Raji (cell line): Measurements from ENCODE around the gene HNRNPLL.

Experiments
- POLR2A ChIP-seq: IDR thresholded peaks from 2 replicates; pipeline ENCODE4 v1.6.1; 2011; ENCODE audit warnings: low read depth, low read length, control low read depth; ENCODE audit not compliant: insufficient read depth

The HNRNPLL gene

DNA sequence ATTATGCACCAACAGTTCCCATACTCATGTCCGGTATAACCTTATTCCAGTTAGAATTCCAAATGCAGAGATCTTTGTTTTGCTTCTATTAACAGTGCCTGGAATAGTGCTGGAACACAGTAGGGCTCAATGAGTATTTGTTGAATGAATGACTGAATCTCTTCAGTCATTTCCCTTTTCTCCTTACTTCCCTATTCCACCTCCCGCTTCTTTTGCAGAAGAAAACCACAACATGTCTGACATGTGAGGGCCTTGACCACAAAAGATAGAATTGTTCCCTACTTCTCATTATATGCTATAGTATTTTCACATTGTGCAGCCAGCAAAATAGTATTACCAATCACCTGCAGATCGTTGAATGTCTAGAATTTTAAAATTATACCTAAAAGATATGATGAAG, 19.5 kb upstream of the HNRNPLL start:
- TF ChIP-seq POLR2A, result no peak

DNA sequence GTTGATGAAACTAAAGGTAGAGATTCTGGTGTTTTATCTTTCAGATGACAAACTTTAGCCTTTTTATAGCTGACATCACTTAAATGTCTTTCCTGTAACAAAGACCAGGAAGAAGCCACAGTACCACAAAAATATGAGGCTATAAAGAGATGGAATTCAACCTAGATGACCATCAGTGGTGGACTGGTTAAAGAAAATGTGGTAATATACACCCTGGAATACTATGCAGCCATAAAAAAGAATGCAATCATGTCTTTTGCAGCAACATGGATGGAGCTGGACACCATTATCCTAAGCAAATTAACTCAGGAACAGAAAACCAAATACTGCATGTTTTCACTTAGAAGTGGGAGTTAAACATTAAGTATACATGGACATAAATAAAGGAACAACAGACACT, 18.3 kb upstream of the HNRNPLL start:
- TF ChIP-seq POLR2A, result no peak

DNA sequence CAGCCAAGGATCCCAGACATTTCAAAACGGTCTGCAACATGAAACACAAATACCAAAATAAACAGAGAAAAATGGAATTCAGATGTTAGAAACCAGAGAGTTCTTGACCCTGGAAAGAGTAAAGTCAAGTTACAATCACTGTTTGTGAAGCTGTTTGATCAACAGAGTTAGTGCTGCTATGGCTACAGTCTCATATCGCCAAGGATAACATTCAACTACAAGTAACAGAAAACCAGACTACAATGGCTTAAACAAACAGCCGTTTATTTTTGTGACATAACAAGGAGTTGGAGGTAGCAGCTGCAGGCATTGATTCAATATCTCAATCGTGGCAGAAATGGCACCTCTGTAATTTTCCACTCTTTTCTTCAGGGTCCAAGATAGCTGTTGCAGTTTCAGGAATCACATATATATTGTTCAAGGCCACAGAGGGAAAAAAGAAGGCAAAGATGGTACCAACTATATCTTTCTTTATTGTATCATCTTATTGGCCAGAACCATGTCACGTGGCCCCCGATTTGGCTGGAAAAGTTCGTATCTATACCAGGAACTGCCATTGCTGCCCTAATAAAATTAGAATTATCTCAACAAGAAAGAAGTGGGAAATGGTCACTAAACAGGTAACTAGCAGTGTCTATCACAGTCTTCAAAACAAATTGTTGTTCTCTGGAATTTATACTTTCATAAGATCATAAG, 17.7 kb upstream of the HNRNPLL start:
- TF ChIP-seq POLR2A, result no peak

DNA sequence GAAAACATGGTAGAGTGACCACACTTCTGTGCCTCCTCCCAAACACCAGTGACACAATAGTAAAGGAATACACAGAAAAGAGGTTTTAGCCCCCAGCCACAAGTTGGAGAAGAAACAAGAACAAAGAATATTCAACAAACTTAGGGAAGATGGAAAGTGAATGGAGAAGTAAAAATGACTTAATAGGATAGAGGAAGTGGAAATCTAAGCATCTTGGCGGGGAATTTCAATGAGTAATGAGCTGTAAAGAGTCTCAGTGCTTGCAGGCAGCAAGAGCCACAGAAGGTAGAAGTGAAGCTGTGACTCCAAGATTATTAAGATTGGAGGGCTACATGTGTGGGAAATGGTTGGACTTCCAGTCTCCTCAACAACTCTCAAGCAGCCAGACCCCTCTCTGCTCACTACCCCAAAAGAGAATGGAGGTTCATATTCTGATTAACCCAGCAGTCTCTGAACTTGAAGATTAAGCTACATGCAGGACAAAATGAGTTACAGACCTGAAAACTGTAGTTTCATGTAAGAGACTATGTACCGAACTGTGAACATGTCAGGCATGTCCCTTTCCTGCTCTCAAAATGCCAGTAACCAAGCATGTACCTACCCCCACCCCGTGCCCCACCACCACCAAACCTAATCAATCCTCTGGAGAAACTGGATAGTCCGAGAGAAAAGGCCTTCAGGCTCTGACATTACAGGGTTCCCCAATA, 16.9 kb upstream of the HNRNPLL start:
- no peak for TF ChIP-seq POLR2A

DNA sequence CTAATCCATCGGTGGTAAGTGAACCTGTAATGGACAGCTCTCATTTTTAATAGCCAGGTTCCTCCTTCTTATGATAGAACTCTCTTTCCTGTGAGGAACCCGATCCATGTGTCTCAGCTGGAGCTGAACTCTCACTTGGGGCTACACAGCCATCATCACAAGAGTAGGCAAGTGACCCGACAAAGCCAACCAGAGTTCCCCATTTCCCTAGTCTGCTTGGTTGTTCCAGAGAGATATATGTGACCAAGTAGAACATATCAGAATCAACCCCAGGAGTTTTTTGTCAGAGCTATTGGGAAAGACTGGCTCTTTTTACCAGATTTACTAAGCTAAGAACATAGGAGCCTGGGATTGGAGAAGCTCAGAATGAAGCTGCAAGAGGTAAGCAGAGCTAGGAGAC, 14.6 kb upstream of the HNRNPLL start:
- no peak for TF ChIP-seq POLR2A

DNA sequence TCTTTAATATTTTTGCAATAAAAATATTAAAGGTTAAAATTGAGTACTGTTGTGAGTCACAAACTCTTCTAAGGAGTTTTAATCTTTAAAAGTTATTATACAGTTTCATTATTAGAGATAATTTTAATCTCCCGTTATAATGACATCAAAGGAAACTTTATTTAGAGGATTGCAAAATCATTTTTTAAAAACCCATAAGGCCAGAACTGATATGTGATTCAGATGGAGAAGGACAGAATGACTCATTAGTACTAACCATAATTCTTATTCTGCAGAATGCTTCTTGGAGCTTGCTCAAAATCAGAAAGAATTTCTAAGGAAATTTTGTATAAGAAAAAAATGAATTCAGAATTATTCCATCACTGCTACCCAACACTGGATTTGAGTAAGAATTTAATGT, 12.5 kb upstream of the HNRNPLL start:
- no peak for TF ChIP-seq POLR2A

DNA sequence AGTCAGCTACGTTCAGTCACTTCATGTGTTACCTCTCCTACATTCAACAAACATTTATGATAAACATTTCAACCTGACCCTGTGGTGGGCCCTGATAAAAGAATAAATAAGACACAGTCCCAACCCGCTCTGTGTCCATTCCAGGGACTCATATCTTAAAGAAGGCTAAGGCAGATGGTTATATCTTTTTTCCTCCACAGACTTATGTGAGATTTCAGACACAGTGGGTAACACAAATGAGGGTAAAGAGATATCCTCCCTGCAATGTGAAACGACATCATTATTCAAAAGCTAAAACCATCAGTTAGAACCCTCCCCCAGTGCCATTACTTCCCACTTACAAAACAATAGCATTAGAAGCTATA, 11.1 kb upstream of the HNRNPLL start:
- no peak for TF ChIP-seq POLR2A

DNA sequence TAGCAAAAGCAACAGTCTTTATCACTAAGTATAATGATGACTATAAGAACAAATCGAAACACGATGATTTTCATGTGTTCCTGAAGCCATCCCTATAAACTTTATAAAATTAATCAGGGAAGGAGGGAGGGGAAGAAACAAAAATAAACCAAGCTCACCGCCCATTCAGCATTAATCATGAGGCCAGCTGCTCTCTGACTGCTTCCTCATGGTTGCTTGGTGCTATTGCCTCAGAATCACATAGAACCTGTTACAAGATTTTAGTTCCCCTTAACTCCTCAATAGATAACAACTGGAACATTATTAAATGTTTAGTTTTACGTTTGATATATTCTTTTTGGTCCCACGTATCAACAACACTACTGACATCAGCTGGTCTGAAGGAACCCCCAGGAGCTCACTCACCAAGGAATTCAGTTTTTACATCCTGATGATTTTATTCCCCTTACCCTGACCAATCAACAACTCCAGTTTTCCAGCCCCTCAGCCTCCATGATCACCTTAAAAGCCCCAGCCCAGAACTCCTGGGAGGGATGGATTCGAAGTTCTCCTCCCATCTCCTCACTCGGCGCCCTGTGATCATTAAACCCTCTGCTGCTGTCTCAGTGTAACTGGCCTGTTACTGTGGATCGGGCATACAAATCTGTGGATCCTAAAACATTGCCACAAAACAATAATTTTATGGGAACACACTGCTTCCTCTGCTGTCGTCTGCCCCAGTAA, 10.6 kb upstream of the HNRNPLL start:
- TF ChIP-seq POLR2A, result no peak

DNA sequence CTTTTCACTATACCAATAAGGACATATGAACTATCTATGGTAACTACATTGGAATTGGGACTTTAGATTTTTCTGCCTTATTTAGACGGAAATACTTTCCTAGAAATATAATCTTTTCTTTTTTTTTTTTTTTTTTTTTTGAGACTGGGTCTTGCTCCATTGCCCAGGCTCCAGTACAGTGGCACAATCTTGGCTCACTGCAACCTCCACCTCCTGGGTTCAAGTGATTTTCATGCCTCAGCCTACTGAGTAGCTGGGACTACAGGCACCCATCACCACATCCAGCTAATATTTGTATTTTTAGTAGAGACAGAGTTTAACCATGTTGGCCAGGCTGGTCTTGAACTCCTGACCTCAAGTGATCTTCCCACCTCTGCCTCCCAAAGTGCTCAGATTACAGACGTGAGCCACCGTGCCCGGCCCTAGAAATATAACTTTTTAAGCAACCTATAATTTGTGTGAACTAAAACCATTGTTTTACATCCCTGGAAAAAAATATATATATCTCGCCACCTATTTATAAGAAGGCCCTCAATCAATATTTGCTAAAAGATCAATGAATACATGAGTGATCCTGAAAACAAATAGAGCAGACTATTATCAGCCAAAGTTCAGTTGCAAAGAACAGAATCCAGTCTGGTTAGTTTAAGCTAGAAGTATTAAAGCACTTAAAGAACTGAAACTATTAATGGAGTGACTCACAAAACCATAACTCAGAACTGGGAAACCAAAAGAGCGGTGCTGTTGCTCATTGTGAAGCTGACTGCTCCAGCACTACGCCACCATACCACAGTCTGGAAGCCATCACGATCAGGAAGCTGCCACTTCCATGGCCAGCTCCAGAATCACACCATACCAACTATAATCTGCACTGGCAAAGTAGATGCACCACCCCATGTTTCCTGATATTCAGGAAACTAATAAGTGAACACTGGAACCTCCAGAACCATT, 8.4 kb upstream of the HNRNPLL start:
- no peak for TF ChIP-seq POLR2A

DNA sequence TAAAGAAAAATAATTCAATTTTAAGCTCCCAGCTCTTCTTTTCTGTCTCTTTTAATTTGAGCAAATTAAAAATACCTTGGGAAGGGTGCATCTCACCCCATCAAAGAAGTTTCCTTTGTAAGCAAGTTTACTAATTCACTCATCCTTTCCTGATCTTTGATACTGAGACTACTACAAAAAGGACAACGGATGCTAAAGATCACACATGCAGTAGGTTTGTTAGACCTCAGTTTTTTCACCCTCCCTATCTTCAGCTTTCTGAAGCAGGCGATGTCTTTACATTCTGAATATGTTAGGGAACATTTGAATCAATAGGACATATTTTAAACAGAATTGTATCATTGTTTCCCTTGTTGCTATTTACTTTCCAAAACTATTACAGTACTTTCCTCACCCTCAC, 6.0 kb upstream of the HNRNPLL start:
- no peak for TF ChIP-seq POLR2A

DNA sequence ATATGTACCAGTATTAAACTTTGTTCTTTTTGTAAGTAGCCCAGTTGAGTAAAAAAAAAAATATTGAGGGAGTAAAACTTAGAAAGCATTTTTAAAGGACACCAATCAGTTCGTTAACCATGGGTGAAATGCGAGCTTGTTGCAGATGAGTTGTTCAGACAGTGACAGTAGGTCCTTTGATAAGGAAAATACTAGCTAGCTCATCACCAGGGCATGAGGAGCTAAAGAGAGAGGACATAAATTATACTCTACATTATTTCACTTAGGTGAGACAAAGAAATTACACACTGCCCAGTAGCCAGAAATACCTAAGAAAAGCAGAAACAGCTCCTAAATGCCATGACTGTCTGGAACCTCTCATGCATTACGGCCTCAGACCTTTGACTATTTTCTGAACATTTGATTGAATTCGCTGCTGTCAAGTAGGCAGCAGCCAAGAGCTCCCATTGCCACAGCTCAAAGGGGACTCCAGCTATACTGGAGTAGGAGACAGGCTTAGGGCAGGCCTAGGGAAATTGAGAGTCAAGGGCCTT, 2.6 kb upstream of the HNRNPLL start:
- TF ChIP-seq POLR2A, result no peak

DNA sequence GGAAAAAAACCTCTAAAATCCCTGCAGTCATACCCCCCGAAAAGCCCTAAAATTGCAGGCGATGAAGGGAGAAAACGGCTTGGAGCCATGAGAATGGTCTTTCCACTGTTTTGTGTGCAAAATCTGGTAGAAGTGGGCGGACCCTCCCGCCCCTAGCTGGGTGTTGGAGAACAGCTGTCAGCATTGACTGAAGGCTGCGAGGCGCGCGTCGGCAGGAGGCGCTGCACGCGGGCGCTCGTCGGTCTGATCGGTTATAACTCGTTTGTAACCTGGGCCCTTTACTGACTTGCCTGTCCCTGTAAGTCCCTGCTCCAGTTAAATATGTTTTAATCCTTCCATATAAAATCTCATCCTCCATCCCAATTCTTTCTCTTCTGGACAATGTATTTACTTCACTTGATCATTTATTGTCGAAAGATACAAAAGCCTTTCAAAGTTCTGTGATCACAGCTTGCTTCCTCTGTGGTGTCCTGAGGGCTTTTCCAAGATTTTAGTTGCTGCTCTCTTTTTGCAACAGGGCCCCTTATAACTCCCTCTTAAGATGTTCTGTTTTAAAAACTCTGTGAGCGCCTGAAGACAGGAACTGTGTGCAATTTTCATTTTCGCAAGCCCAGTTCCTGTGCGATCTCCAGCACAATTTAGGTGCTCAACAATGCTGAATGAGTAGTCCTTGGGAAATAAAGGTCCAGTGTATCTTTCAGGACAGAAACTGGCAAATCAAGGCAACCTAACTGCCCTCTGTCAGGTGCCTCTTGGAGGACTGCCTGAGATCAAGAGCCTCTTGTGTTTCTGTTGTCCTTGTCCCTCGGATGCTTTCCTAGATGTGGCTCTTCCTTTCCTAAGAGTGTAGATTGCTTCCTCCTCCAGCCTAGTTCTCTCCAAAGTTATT, 918 bp upstream of the HNRNPLL start:
- TF ChIP-seq POLR2A, result no peak

DNA sequence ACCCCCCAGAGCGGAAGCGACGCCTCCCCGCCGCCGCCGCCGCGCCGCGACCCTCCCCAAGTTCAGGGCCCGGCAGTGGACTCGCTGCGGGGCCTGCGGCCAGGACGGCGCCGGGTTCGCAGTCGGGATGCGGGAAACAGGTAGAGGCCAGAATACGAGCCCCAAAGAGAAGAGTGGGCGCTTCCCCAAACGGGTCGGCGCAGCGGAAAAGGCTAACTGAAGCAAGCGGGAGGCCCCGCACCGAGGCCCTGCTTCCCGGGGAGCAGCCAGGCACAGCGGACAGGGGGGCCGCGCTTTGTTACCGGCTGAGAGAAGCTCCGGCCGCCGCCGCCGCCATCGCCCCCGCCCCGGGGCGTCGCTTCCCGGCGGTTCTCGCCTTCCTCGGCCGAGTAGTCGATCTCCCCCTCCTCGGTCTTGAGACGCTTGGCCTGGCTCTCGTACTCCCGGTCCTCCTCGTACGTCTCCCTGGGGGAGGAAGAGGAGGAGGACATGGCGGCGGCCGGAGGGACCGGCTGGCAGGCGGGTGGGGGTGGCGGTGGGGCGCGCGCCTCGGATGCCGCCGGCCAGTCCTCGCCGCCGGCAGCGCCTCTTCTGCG, 494 bp downstream of the HNRNPLL start:
- no peak for TF ChIP-seq POLR2A
